Kidney (tissue), 14 donors: ENCODE measurements around the gene MFN1. TPM values are rescaled to one million over a fixed set of nuclear protein-coding genes. Genes with fewer than 3 reads are reported as not detected.

Experiments
- DNase-seq, 5 donors: peaks; one replicate each; pipeline ENCODE4 v3.0.0-alpha.2; 2013 to 2020
- FAIRE-seq: peaks from 2 replicates; lab custom pipeline; 2012; peaks lifted over from hg19 to GRCh38; lab: Jason Lieb, UNC
- H3K27ac ChIP-seq, 2 donors: one replicate each; pipeline ENCODE4 v1.7.0; 2013; ENCODE audit warnings: low read depth in 2 of 2, low read length in 2 of 2, inconsistent platforms in 1 of 2
- H3K27me3 ChIP-seq: one replicate; pipeline ENCODE4 v1.7.1; 2013; ENCODE audit warnings: low read length, inconsistent platforms; ENCODE audit not compliant: control insufficient read depth, insufficient read depth
- H3K36me3 ChIP-seq, 3 donors: one replicate each; pipeline versions ENCODE4 v1.7.0 to v1.7.1; 2013; ENCODE audit warnings: low read length in 3 of 3, control low read depth in 1 of 3, inconsistent platforms in 1 of 3; ENCODE audit not compliant: insufficient read depth in 3 of 3, control insufficient read depth in 2 of 3
- H3K4me1 ChIP-seq, 3 donors: one replicate each; pipeline versions ENCODE4 v1.7.0 to v1.7.1; 2013; ENCODE audit warnings: low read length in 3 of 3, inconsistent platforms in 1 of 3, low read depth in 1 of 3; ENCODE audit not compliant: control insufficient read depth in 2 of 3, insufficient read depth in 2 of 3
- H3K4me3 ChIP-seq, 3 donors: one replicate each; pipeline versions ENCODE4 v1.7.0 to v1.8.1; 2013; ENCODE audit warnings: low read length in 3 of 3, control low read depth in 1 of 3, inconsistent platforms in 1 of 3
- H3K9ac ChIP-seq, 3 donors: one replicate each; pipeline versions ENCODE4 v1.7.0 to v1.7.1; 2013; ENCODE audit warnings: low read length in 3 of 3, control low read depth in 1 of 3, inconsistent platforms in 1 of 3
- H3K9me3 ChIP-seq, 3 donors: one replicate each; pipeline versions ENCODE4 v1.7.0 to v1.7.1; 2013; ENCODE audit warnings: low read length in 3 of 3, control low read depth in 1 of 3, inconsistent platforms in 1 of 3; ENCODE audit not compliant: control insufficient read depth in 2 of 3, insufficient read depth in 1 of 3
- CTCF ChIP-seq: IDR thresholded peaks from 3 replicates; pipeline ENCODE4 v1.5.1; 2012; ENCODE audit warnings: mild to moderate bottlenecking, moderate library complexity, borderline replicate concordance; ENCODE audit not compliant: insufficient read depth; ENCODE audit errors: extremely low read depth
- intact Hi-C: fragments of 100-400 bp; cut with DNase I; formaldehyde crosslinking; loops from one replicate; pipeline ENCODE4 v1.11.1; 2022
- polyA plus RNA-seq: library from polyadenylated mRNA; stranded (reverse); fragments of 350-450 nt; fragmentation: Illumina TruSeq; extraction: RNeasy Lipid Tissue Mini Kit (QIAGEN cat#74804); gene quantifications from one replicate; pipeline ENCODE4 v1.2.3, GENCODE V29; 2014; ENCODE audit warnings: low read depth, low replicate concordance; ENCODE audit not compliant: insufficient read depth
- total RNA-seq: library from RNA; stranded (reverse); fragmentation: NEBNext Ultra II Directional; extraction: Animal tissue kit (Norgen Biotek cat#: 25700); gene quantifications from one replicate; pipeline ENCODE4 v1.2.1, GENCODE V29; 2021
- donor health status: control.
- donor health status: control.
- donor health status: control.
- donor health status: control.
- donor health status: control.
- donor health status: DM: yes; HTN: yes; CAD: no.
- donor health status: Normal renal cell carcinoma (clear cell type).

MFN1 gene
- total and polyA plus RNA-seq, 2 donors from 2014 or later: 16.6 to 50.2 TPM

- intact Hi-C loops: no loop called here
- Histone ChIP-seq H3K27ac (no peak overlapping the region), H3K36me3 (no peaks in the 10 kb centered on the region), H3K9ac (no peak overlapping the region), H3K27me3 (no peaks in the 10 kb centered on the region), H3K4me1 (no peaks in the 10 kb centered on the region), H3K4me3 (no peak overlapping the region), H3K9me3 (peaks cover 0 to 9% (median 0%) of the 10 kb centered on the region in 3 donors)
- FAIRE-seq (no peak), DNase-seq (no peak)
- no peak for TF ChIP-seq CTCF
Observed at GRCh38 chr3:179299316-179299715, 48.2 kb upstream of the MFN1 start.

GRCh38 chr3:179299999-179300613 is 47.4 kb upstream of the MFN1 start:
- H3K4me1 ChIP-seq: no peaks in the 10 kb centered on the region
- H3K9me3 ChIP-seq: peaks cover 0 to 9% (median 0%) of the 10 kb centered on the region in 3 donors
- intact Hi-C loops: no loop called here
- TF ChIP-seq CTCF: no peak
- H3K27ac ChIP-seq: no peak overlapping the region
- H3K9ac ChIP-seq: no peak overlapping the region
- DNase-seq (no peak), FAIRE-seq (no peak)
- H3K36me3 ChIP-seq: no peaks in the 10 kb centered on the region
- no peaks in the 10 kb centered on the region for H3K27me3 ChIP-seq
- H3K4me3 ChIP-seq: no peak overlapping the region

GRCh38 chr3:179301645-179302044 is 45.9 kb upstream of the MFN1 start:
- Histone ChIP-seq H3K9me3 (peaks cover 0 to 9% (median 0%) of the 10 kb centered on the region in 3 donors), H3K36me3 (no peaks in the 10 kb centered on the region), H3K4me1 (no peaks in the 10 kb centered on the region), H3K27ac (no peak overlapping the region), H3K9ac (no peak overlapping the region), H3K4me3 (no peak overlapping the region), H3K27me3 (no peaks in the 10 kb centered on the region)
- TF ChIP-seq CTCF: no peak
- FAIRE-seq: no peak
- no peak for DNase-seq
- intact Hi-C loops: no loop called here

GRCh38 chr3:179302111-179302510 is 45.4 kb upstream of the MFN1 start:
- FAIRE-seq (no peak), DNase-seq (no peak)
- Histone ChIP-seq H3K27ac (no peak overlapping the region), H3K4me1 (no peaks in the 10 kb centered on the region), H3K4me3 (no peak overlapping the region), H3K36me3 (no peaks in the 10 kb centered on the region), H3K9ac (no peak overlapping the region), H3K27me3 (no peaks in the 10 kb centered on the region), H3K9me3 (peaks cover 0 to 9% (median 0%) of the 10 kb centered on the region in 3 donors)
- no peak for TF ChIP-seq CTCF
- intact Hi-C loops: no loop called here
